Colonic mucosa (tissue), 4 donors: ENCODE results near the gene PDHX. TPM values are rescaled to one million over a fixed set of nuclear protein-coding genes. Genes with fewer than 3 reads are reported as not detected.

Source experiments
- DNase-seq: peaks from one replicate; pipeline ENCODE4 v3.0.0-alpha.2; 2020
- H3K27ac ChIP-seq: fragments of 200-600 bp; one replicate; pipeline ENCODE4 v1.8.0; 2021
- H3K27me3 ChIP-seq: fragments of 200-600 bp; one replicate; pipeline ENCODE4 v1.8.0; 2021
- H3K36me3 ChIP-seq: fragments of 200-600 bp; one replicate; pipeline ENCODE4 v1.8.0; 2021
- H3K4me1 ChIP-seq: fragments of 200-600 bp; one replicate; pipeline ENCODE4 v1.8.0; 2021; ENCODE audit warnings: mild to moderate bottlenecking
- H3K4me3 ChIP-seq: fragments of 200-600 bp; one replicate; pipeline ENCODE4 v1.8.0; 2021
- H3K9ac ChIP-seq, 2 donors: one replicate each; pipeline ENCODE4 v1.7.0; 2013; ENCODE audit warnings: control low read depth in 2 of 2, low read depth in 2 of 2, low read length in 2 of 2
- H3K9me3 ChIP-seq: fragments of 200-600 bp; one replicate; pipeline ENCODE4 v1.8.0; 2021
- CTCF ChIP-seq: fragments of 200-600 bp; IDR thresholded peaks from one replicate; pipeline ENCODE4 v1.8.0; 2022; ENCODE audit warnings: antibody characterized with exemption, mild to moderate bottlenecking
- intact Hi-C: fragments of 100-400 bp; cut with DNase I; formaldehyde crosslinking; loops from one replicate; pipeline ENCODE4 v1.14.1; 2022
- total RNA-seq, 2 donors: library from RNA; stranded (reverse); fragmentation: NEBNext Ultra II Directional in 1 of 2; extraction: Animal tissue kit (Norgen Biotek cat#: 25700) in 1 of 2; gene quantifications; one replicate each; pipeline ENCODE4 v1.2.1, GENCODE V29; 2021
- donor health status: healthy.
- donor health status: DM: no; HTN: no; CAD: no.
- donor health status: DM: no; HTN: no; CAD: no.

PDHX gene
- total RNA-seq, 2 donors from 2014 or later = 55.2 to 57.2 TPM

GRCh38 chr11:34941688-34942087 is 25.3 kb downstream of the PDHX start:
- Histone ChIP-seq H3K27me3 (no peaks in the 10 kb centered on the region), H3K36me3 (no peaks in the 10 kb centered on the region), H3K4me1 (no peaks in the 10 kb centered on the region), H3K9ac (no peak overlapping the region), H3K27ac (no peak overlapping the region), H3K9me3 (no peaks in the 10 kb centered on the region), H3K4me3 (no peak overlapping the region)
- TF ChIP-seq CTCF = no peak
- intact Hi-C loops = no loop called here
- DNase-seq = no peak

- Histone ChIP-seq H3K4me1 (no peaks in the 10 kb centered on the region), H3K36me3 (no peaks in the 10 kb centered on the region), H3K4me3 (no peak overlapping the region), H3K27me3 (no peaks in the 10 kb centered on the region), H3K9ac (no peak overlapping the region), H3K27ac (no peak overlapping the region), H3K9me3 (no peaks in the 10 kb centered on the region)
- TF ChIP-seq CTCF = no peak
- intact Hi-C loops = no loop called here
- no peak for DNase-seq
These were observed 28.3 kb downstream of the PDHX start for GRCh38 chr11:34944692-34945091.

GRCh38 chr11:34948696-34949095 is 32.3 kb downstream of the PDHX start:
- H3K4me3 ChIP-seq = no peak overlapping the region
- H3K27ac ChIP-seq = no peak overlapping the region
- no peaks in the 10 kb centered on the region for H3K9me3 ChIP-seq
- H3K9ac ChIP-seq = no peak overlapping the region
- no peak for TF ChIP-seq CTCF
- no peak for DNase-seq
- H3K36me3 ChIP-seq = no peaks in the 10 kb centered on the region
- no peaks in the 10 kb centered on the region for H3K27me3 ChIP-seq
- H3K4me1 ChIP-seq = no peaks in the 10 kb centered on the region
- intact Hi-C loops = no loop called here

- Histone ChIP-seq H3K9me3 (no peaks in the 10 kb centered on the region), H3K36me3 (no peaks in the 10 kb centered on the region), H3K9ac (no peak overlapping the region), H3K4me3 (no peak overlapping the region), H3K4me1 (no peaks in the 10 kb centered on the region), H3K27ac (no peak overlapping the region), H3K27me3 (no peaks in the 10 kb centered on the region)
- no peak for TF ChIP-seq CTCF
- intact Hi-C loops = no loop called here
- no peak for DNase-seq
These were observed 37.5 kb downstream of the PDHX start for GRCh38 chr11:34953955-34954354.

- H3K9ac ChIP-seq = no peak overlapping the region
- H3K27me3 ChIP-seq = no peaks in the 10 kb centered on the region
- no peak for DNase-seq
- H3K9me3 ChIP-seq = no peaks in the 10 kb centered on the region
- H3K27ac ChIP-seq = no peak overlapping the region
- intact Hi-C loops = no loop called here
- no peaks in the 10 kb centered on the region for H3K36me3 ChIP-seq
- H3K4me3 ChIP-seq = no peak overlapping the region
- no peak for TF ChIP-seq CTCF
- H3K4me1 ChIP-seq = no peaks in the 10 kb centered on the region
These were observed 40.8 kb downstream of the PDHX start for GRCh38 chr11:34957206-34957605.

GRCh38 chr11:34957606-34958005 is 41.2 kb downstream of the PDHX start:
- no peak overlapping the region for H3K9ac ChIP-seq
- no peak overlapping the region for H3K4me3 ChIP-seq
- H3K4me1 ChIP-seq = no peaks in the 10 kb centered on the region
- H3K27ac ChIP-seq = no peak overlapping the region
- H3K9me3 ChIP-seq = no peaks in the 10 kb centered on the region
- no peak for DNase-seq
- TF ChIP-seq CTCF = no peak
- no peaks in the 10 kb centered on the region for H3K36me3 ChIP-seq
- intact Hi-C loops = no loop called here
- no peaks in the 10 kb centered on the region for H3K27me3 ChIP-seq
